Measurements from ENCODE around the gene MMP8.

- TF ChIP-seq POLR2A (IDR thresholded peaks at IDR 0.05; ENCODE audit: low read depth, low read length) (no peak), POLR2AphosphoS5 (IDR thresholded peaks at IDR 0.05; ENCODE audit: low read depth, low read length) (no peak), TAF1 (IDR thresholded peaks at IDR 0.05; ENCODE audit: borderline replicate concordance, low read depth, low read length) (no peak)
Observed at GRCh38 chr11:102722821-102723220, 1.9 kb downstream of the MMP8 start.

All from GM12892 (cell line).